A673 (cell line): ENCODE results near the gene KLK4.

Source experiments
- EZH2 ChIP-seq: fragments of 200-600 bp; sonication (generic); IDR thresholded peaks from 2 replicates; pipeline ENCODE4 v1.6.1; 2017; ENCODE audit warnings: borderline replicate concordance, low read depth, mild to moderate bottlenecking, mixed read lengths, antibody characterized with exemption, low read length; ENCODE audit not compliant: poor library complexity, severe bottlenecking
- TF ChIP-seq, protein P1 (sequence below): fragments of 300-800, 200-600 bp; sonication (generic); conservative IDR thresholded peaks from 2 replicates; pipeline ENCODE4 v1.5.1; 2017; ENCODE audit warnings: low read depth, mild to moderate bottlenecking, antibody characterized with exemption, low read length, moderate library complexity, mixed read lengths

DNA sequence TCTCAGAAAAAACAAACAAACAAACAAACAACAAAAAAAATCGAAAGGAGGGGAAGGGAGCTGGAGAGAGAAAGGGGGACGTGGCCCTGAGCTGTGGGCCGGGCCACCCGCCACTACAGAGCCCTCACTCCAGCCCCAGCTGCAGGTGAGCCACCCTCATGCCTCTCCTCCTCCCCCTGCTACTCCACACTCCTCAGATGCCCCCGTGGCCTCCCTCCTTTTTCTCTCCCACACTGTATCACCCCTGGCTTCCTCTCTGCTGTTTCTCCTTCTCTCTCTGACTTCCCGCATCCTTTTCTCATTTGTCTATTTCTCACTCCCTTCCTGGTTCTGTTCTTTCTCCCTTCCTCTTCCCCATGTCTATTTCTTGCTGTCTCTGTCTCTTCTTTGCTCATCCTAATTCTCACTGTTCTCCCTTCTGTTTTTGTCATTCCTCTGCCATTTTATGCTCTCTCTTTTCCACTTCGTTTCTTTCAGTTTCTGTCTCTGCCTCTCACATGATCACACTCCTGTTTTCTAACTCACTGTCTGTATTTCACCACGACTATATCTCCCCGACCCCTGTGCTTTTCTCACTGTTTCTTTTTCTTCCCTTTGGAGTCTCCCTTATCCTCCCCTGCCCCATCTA lies 35.3 kb downstream of the KLK4 start:
- TF ChIP-seq, protein P1, sequence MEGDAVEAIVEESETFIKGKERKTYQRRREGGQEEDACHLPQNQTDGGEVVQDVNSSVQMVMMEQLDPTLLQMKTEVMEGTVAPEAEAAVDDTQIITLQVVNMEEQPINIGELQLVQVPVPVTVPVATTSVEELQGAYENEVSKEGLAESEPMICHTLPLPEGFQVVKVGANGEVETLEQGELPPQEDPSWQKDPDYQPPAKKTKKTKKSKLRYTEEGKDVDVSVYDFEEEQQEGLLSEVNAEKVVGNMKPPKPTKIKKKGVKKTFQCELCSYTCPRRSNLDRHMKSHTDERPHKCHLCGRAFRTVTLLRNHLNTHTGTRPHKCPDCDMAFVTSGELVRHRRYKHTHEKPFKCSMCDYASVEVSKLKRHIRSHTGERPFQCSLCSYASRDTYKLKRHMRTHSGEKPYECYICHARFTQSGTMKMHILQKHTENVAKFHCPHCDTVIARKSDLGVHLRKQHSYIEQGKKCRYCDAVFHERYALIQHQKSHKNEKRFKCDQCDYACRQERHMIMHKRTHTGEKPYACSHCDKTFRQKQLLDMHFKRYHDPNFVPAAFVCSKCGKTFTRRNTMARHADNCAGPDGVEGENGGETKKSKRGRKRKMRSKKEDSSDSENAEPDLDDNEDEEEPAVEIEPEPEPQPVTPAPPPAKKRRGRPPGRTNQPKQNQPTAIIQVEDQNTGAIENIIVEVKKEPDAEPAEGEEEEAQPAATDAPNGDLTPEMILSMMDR, result no peak
- TF ChIP-seq EZH2, result no peak
